Body of pancreas (tissue), 4 donors: ENCODE results near the gene PTPRD. TPM values are rescaled to one million over a fixed set of nuclear protein-coding genes. Genes with fewer than 3 reads are reported as not detected.

Source experiments
- ATAC-seq: fragments of 150-250 bp; one replicate; pipeline ENCODE4 v1.9.1; 2016
- DNase-seq, 4 donors: peaks; one replicate each; pipeline ENCODE4 v3.0.0-alpha.2; 2019
- H3K27ac ChIP-seq, 4 donors: fragments of 200-600 bp; sonication (generic); 1 replicate in 3 of 4; 2 replicates in 1 of 4; pipeline versions ENCODE4 v1.5.1 to v1.6.1; 2016 to 2019; ENCODE audit warnings: mild to moderate bottlenecking in 1 of 4, mixed read lengths in 1 of 4, moderate library complexity in 1 of 4
- H3K27me3 ChIP-seq, 2 donors: fragments of 200-600 bp; sonication (generic); one replicate each; pipeline ENCODE4 v1.6.0; 2016; ENCODE audit warnings: mild to moderate bottlenecking in 1 of 2
- H3K36me3 ChIP-seq, 2 donors: fragments of 200-600 bp; sonication (generic); replicated peaks in 1 of 2; 2 replicates each; pipeline ENCODE4 v1.5.1; 2016; ENCODE audit warnings: low read depth in 2 of 2; ENCODE audit not compliant: insufficient read depth in 1 of 2
- H3K4me1 ChIP-seq: fragments of 200-600 bp; sonication (generic); one replicate; pipeline ENCODE4 v1.6.0; 2016
- H3K4me3 ChIP-seq, 2 donors: fragments of 200-600 bp; sonication (generic); 1 replicate in 1 of 2; 2 replicates in 1 of 2; pipeline ENCODE4 v1.5.1; 2016 to 2019
- H3K9me3 ChIP-seq, 3 donors: fragments of 200-600 bp; sonication (generic); 1 replicate in 2 of 3; 2 replicates in 1 of 3; pipeline ENCODE4 v1.5.1; 2016
- CTCF ChIP-seq, 7 experiments: fragments of 450-650 bp in 4 of 7; fragments of 200-600 bp in 3 of 7; sonication (generic) in 3 of 7; IDR thresholded peaks; one replicate each; pipeline ENCODE4 v1.5.1; 2016 to 2019; ENCODE audit warnings: antibody characterized with exemption in 7 of 7
- POLR2A ChIP-seq, 3 donors: fragments of 450-650 bp; IDR thresholded peaks; one replicate each; pipeline ENCODE4 v1.6.1; 2016; ENCODE audit warnings: antibody characterized with exemption in 3 of 3, mild to moderate bottlenecking in 2 of 3
- WGBS, 2 donors: methylation state at CpG; one replicate each; pipeline ENCODE4 v1.1.5; 2017; 5-methylcytosine and 5-hydroxymethylcytosine counted together
- intact Hi-C: fragments of 100-400 bp; cut with DNase I; formaldehyde crosslinking; loops from one replicate; pipeline ENCODE4 v1.15.1; 2023
- total RNA-seq, 2 donors: library from RNA; depleted of rRNA; stranded (reverse); fragments of >200 nt; gene quantifications; one replicate each; pipeline ENCODE4 v1.1.0, GENCODE V29; 2016

Gene PTPRD
- total RNA-seq, 2 donors from 2014 or later: 4.3 to 4.9 TPM

GRCh38 chr9:9498846-9499245, 1114.0 kb downstream of the PTPRD start:
- no peak for DNase-seq
- no peak for ATAC-seq
- intact Hi-C loops: no loop called here
- Histone ChIP-seq H3K4me1 (no peaks in the 10 kb centered on the region), H3K4me3 (no peak overlapping the region), H3K9me3 (no peaks in the 10 kb centered on the region), H3K27ac (no peak overlapping the region), H3K27me3 (no peaks in the 10 kb centered on the region), H3K36me3 (no peaks in the 10 kb centered on the region)
- TF ChIP-seq CTCF (IDR thresholded peaks at IDR 0.05): no peak
- no peak for TF ChIP-seq POLR2A (IDR thresholded peaks at IDR 0.05)
- WGBS, 2 donors: 25 to 29% methylated on average over 2 of the region's 2 CpGs

- no peak for ATAC-seq
Measured at GRCh38 chr9:9498128-9498527, 1114.7 kb downstream of the PTPRD start.

GRCh38 chr9:9494336-9494735, 1118.5 kb downstream of the PTPRD start:
- TF ChIP-seq POLR2A (IDR thresholded peaks at IDR 0.05) (no peak), CTCF (IDR thresholded peaks at IDR 0.05) (no peak)
- Histone ChIP-seq H3K27ac (no peak overlapping the region), H3K4me3 (no peak overlapping the region), H3K9me3 (no peaks in the 10 kb centered on the region), H3K36me3 (no peaks in the 10 kb centered on the region), H3K4me1 (no peaks in the 10 kb centered on the region), H3K27me3 (no peaks in the 10 kb centered on the region)
- no peak for ATAC-seq
- WGBS, 2 donors: 68 to 78% methylated on average over 3 of the region's 3 CpGs
- DNase-seq: no peak
- intact Hi-C loops: no loop called here

More at GRCh38 chr9:9498128-9498527, 1114.7 kb downstream of the PTPRD start:
- DNase-seq: no peak
- WGBS, 2 donors: 31 to 32% methylated on average over 3 of the region's 3 CpGs
- no peak overlapping the region for H3K27ac ChIP-seq
- no peaks in the 10 kb centered on the region for H3K9me3 ChIP-seq
- intact Hi-C loops: no loop called here
- H3K4me3 ChIP-seq: no peak overlapping the region
- no peaks in the 10 kb centered on the region for H3K4me1 ChIP-seq
- no peaks in the 10 kb centered on the region for H3K27me3 ChIP-seq
- no peaks in the 10 kb centered on the region for H3K36me3 ChIP-seq
- TF ChIP-seq POLR2A (IDR thresholded peaks at IDR 0.05) (no peak), CTCF (IDR thresholded peaks at IDR 0.05) (no peak)

- Histone ChIP-seq H3K27ac (no peak overlapping the region), H3K36me3 (no peaks in the 10 kb centered on the region), H3K4me3 (no peak overlapping the region), H3K27me3 (no peaks in the 10 kb centered on the region), H3K9me3 (no peaks in the 10 kb centered on the region), H3K4me1 (no peaks in the 10 kb centered on the region)
- WGBS, 2 donors: 63 to 77% methylated on average over 3 of the region's 3 CpGs
- intact Hi-C loops: no loop called here
- no peak for ATAC-seq
- no peak for DNase-seq
- no peak for TF ChIP-seq POLR2A (IDR thresholded peaks at IDR 0.05)
- TF ChIP-seq CTCF (IDR thresholded peaks at IDR 0.05): no peak
Measured at GRCh38 chr9:9492506-9492905, 1120.3 kb downstream of the PTPRD start.

- TF ChIP-seq CTCF (IDR thresholded peaks at IDR 0.05) (no peak), POLR2A (IDR thresholded peaks at IDR 0.05) (no peak)
- WGBS, 2 donors: 51 to 63% methylated on average over 3 of the region's 3 CpGs
- H3K9me3 ChIP-seq: no peaks in the 10 kb centered on the region
Measured at GRCh38 chr9:9489183-9489582, 1123.6 kb downstream of the PTPRD start.

More at GRCh38 chr9:9489183-9489582, 1123.6 kb downstream of the PTPRD start:
- Histone ChIP-seq H3K27ac (no peak overlapping the region), H3K27me3 (no peaks in the 10 kb centered on the region), H3K36me3 (no peaks in the 10 kb centered on the region), H3K4me1 (no peaks in the 10 kb centered on the region), H3K4me3 (no peak overlapping the region)
- no peak for DNase-seq
- no peak for ATAC-seq
- intact Hi-C loops: no loop called here
